ENCODE results near the gene CHST14.
A peak's percentile ranks its signal among the peaks of the same experiment; 100 is the strongest.

CHST14 gene

GRCh38 chr15:40489274-40490175 is 18.7 kb downstream of the CHST14 start:
- DNase-seq (ENCODE audit: low spot score): no peak

GRCh38 chr15:40493089-40493840 is 22.5 kb downstream of the CHST14 start:
- DNase-seq (ENCODE audit: low spot score): no peak

GRCh38 chr15:40495516-40495915 is 24.7 kb downstream of the CHST14 start:
- DNase-seq (ENCODE audit: low spot score): no peak

GRCh38 chr15:40498418-40498817 is 27.6 kb downstream of the CHST14 start:
- DNase-seq (ENCODE audit: low spot score): no peak

- no peak for DNase-seq (ENCODE audit: low spot score)
Observed at GRCh38 chr15:40498891-40499290, 28.1 kb downstream of the CHST14 start.

- no peak for DNase-seq (ENCODE audit: low spot score)
Observed at GRCh38 chr15:40499931-40500330, 29.1 kb downstream of the CHST14 start.

GRCh38 chr15:40500568-40501330 is 30.0 kb downstream of the CHST14 start:
- DNase-seq (ENCODE audit: low spot score): no peak

- no peak for DNase-seq (ENCODE audit: low spot score)
Observed at GRCh38 chr15:40501487-40501886, 30.7 kb downstream of the CHST14 start.

GRCh38 chr15:40506964-40507571 is 36.3 kb downstream of the CHST14 start:
- DNase-seq (ENCODE audit: low spot score): peak; percentile 84

- no peak for DNase-seq (ENCODE audit: low spot score)
Observed at GRCh38 chr15:40508216-40508615, 37.4 kb downstream of the CHST14 start.

GRCh38 chr15:40510201-40510600 is 39.4 kb downstream of the CHST14 start:
- DNase-seq (ENCODE audit: low spot score): no peak

- DNase-seq (ENCODE audit: low spot score): no peak
Observed at GRCh38 chr15:40511093-40511471, 40.3 kb downstream of the CHST14 start.

- peak; percentile 74 for DNase-seq (ENCODE audit: low spot score)
Observed at GRCh38 chr15:40511472-40512133, 40.8 kb downstream of the CHST14 start.

- no peak for DNase-seq (ENCODE audit: low spot score)
Observed at GRCh38 chr15:40512440-40512839, 41.7 kb downstream of the CHST14 start.

- no peak for DNase-seq (ENCODE audit: low spot score)
Observed at GRCh38 chr15:40513609-40514008, 42.8 kb downstream of the CHST14 start.

GRCh38 chr15:40516322-40516721 is 45.5 kb downstream of the CHST14 start:
- no peak for DNase-seq (ENCODE audit: low spot score)
